NCI-H226 (cell line): Measurements from ENCODE around the gene C2orf76.
"Not testable (repeated sequence)": the region's sequence is repeated elsewhere in the genome, so short reads cannot be mapped to it uniquely, and the experiment has no call there.

ENCODE experiments used
- DNase-seq: peaks from one replicate; pipeline ENCODE4 v3.0.0-alpha.2; 2015

The C2orf76 gene

GRCh38 chr2:119377294-119377992, 10.8 kb upstream of the C2orf76 start:
- no peak for DNase-seq

GRCh38 chr2:119376810-119377209, 10.2 kb upstream of the C2orf76 start:
- no peak for DNase-seq

DNA sequence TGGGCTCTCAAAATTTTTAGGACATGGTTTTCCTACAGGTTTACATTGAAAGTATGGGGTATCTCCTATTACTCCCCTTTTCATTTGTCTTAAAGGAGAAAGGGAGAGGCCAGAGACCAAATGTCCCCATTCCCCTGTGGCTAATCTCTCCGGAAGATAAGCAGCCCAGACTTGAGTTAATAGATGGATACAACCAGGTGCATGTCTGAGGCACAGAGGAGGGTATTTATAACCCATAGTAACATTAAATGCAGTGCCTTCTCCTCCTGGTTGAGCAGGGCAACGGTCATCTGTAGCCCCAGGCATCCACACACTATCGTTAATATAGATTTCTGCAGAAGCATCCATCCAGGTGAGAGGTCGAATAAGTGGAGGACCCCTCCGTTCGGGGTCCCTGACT, 9.8 kb upstream of the C2orf76 start:
- DNase-seq: not testable (repeated sequence)

GRCh38 chr2:119373907-119374745, 7.5 kb upstream of the C2orf76 start:
- not testable (repeated sequence) for DNase-seq

GRCh38 chr2:119372778-119373568, 6.3 kb upstream of the C2orf76 start:
- DNase-seq: no peak

DNA sequence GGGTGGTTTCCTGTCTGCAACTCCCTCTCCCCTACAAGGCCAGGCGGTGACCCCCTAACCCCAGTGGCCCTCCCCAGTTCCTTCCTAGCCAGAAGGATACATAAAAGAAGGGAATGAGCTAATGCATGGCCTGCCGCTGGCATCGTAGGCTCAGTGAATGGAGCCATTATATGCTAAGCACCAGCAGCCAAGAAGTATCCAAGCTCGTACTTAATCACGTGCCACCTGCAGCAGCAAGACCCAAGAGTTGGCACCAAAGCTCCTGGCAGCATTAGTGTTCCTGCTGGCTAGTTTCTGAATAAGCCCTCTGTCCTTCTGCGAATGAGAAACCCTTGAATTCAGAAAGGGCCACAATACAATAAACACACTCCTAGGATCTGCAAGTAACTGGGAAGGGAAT, 4.5 kb upstream of the C2orf76 start:
- no peak for DNase-seq

- no peak for DNase-seq
Measured at GRCh38 chr2:119369845-119370244, 3.2 kb upstream of the C2orf76 start.

GRCh38 chr2:119367472-119368099, 952 bp upstream of the C2orf76 start:
- no peak for DNase-seq

- DNase-seq: no peak
Measured at GRCh38 chr2:119366161-119366648, 429 bp downstream of the C2orf76 start.

DNA sequence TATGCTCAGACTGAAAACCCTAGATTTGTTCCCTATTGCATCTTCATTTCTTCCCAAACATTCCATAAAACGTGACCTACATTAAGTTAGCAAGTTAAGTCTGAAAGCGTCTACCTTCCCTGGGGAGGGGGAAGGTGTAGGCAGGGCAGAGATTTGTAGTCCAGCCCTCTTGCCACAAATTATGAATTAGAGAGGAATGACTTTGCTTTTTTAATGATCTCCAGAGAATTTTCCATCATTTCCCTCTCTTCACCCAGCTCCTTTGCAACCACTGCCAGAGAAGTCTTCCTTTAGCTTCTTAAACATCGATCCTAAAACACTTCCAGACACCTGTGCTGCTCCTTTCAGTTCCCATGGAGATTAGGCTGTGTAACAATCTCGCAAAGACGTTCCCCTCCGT, 1.2 kb downstream of the C2orf76 start:
- DNase-seq: no peak

DNA sequence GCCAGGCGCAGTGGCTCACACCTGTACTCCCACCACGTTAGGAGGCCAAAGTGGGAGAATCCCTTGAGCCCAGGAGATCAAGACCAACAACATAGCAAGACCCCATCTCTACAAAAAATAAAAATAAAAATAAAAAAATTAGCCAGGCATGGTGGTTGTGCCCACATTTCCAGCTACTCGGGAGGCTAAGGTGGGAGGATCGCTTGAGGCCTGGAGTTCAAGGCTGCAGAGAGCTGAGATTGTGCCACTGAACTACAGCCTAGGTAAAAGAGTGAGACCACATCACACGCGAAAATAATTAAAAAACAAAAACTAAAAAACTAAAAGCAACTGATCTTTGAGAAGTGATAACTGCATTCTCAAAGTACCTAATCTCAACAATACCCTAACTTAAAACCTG, 1.8 kb downstream of the C2orf76 start:
- DNase-seq: no peak

DNA sequence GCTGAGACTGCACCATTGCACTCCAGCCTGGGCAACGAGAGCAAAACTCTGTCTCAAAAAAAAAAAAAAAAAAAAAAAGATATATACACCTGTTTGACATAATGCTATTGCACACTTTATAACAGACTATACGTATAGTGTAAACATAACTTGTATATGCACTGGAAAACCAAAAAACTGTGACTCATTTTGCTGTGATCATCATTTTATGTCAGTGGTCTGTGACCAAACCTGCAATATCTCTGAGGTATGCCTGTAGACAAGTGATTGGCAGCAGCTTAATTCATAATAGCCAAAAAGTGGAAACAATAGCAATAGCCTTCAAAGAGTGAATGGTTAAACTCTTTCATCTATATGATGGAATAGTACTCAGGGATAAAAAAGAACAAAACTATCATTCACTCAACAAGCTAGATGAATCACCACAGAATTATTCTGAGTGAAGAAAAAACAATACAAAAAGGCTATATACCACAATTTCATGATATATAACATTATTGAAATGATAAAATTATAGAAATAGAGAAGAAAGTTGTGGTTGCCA, 6.1 kb downstream of the C2orf76 start:
- no peak for DNase-seq

- DNase-seq: no peak
Measured at GRCh38 chr2:119359774-119360173, 6.9 kb downstream of the C2orf76 start.

GRCh38 chr2:119354860-119355259, 11.8 kb downstream of the C2orf76 start:
- no peak for DNase-seq

- no peak for DNase-seq
Measured at GRCh38 chr2:119352357-119352756, 14.3 kb downstream of the C2orf76 start.

GRCh38 chr2:119350311-119350998, 16.2 kb downstream of the C2orf76 start:
- no peak for DNase-seq

- no peak for DNase-seq
Measured at GRCh38 chr2:119349289-119349688, 17.3 kb downstream of the C2orf76 start.

DNA sequence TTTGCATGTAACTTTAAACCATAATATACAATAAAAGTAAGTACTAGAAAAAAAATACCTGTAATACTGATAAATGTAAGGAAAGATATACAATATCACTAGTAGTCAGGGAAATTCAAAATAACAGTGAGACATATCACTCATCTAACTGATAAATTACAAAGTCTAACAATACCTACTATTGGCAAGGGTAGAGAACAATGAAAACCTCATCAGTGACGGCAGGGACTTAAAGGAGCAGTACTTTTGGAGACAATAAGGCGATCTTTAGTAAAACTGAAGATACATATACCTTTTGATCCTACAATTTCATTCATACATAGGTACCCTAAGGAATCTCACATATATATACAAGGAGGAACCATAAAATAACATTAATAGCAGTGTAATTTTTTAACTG, 24.9 kb downstream of the C2orf76 start:
- no peak for DNase-seq

DNA sequence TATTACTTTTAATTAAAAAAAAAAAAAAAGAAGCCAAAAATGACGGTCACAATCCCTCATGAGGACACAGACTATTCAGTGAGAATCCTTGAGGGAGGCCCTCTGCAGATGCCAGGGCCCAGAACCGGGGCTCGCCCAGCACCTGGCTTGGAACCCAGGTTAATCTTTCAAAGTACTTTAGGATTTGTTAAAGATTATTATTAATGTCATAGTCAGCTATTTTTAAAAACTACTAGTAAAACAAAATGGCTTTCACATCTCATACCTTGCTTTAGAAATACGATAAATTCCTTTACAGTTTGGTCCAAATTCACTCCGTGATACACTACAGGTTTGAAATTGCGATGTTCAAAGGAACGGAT, 27.1 kb downstream of the C2orf76 start:
- no peak for DNase-seq

DNA sequence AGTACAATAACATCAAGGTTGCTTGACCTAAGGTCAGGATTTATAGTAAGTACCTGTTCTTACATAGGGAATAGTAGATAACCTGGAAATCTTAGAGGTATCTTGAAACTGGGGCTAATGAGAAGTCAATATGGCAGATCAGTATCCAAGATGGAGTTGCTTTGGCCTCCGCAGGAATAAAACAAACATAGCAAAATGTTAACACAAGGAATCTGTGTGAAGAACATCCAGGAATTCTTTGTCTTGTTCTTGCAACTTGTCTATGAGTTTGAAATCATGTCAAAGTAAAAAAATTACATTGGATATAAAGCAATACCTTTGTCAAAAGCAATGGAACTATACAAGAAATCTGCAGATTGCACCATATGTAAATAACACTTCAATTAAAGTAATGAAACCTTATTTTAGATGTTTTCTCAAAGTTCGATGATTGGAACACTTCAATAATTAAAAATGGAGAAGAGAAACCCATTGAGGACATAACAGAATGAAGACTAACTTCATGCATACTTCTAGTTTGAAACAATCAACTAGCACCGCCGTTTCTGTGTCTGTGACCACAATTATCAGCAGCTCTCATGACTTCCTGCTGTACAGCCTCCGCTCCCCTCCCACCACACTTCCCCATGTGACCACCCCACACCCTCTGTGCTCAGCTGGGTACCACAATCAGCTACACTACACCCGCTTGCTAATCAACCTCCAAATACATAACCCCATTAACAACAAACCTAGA, 27.6 kb downstream of the C2orf76 start:
- no peak for DNase-seq

GRCh38 chr2:119338272-119338671, 28.4 kb downstream of the C2orf76 start:
- DNase-seq: no peak
